Stomach (tissue), 9 donors: ENCODE data around the gene CREB1. TPM values are rescaled to one million over a fixed set of nuclear protein-coding genes. Genes with fewer than 3 reads are reported as not detected.
"Not testable (repeated sequence)": the region's sequence is repeated elsewhere in the genome, so short reads cannot be mapped to it uniquely, and the experiment has no call there.

ENCODE experiments used
- DNase-seq, 2 donors: peaks; one replicate each; pipeline versions ENCODE4 v3.0.0 to v3.0.0-alpha.2; 2013 to 2019
- H3K27ac ChIP-seq, 5 donors: fragments of 200-600 bp in 4 of 5; sonication (generic) in 4 of 5; one replicate each; pipeline ENCODE4 v1.5.1; 2013 to 2019; ENCODE audit warnings: mild to moderate bottlenecking in 1 of 5, moderate library complexity in 1 of 5
- H3K27me3 ChIP-seq, 3 donors: fragments of 200-600 bp; sonication (generic); one replicate each; pipeline ENCODE4 v1.5.1; 2017 to 2019; ENCODE audit warnings: mixed run types in 1 of 3
- H3K36me3 ChIP-seq, 4 donors: fragments of 200-600 bp; sonication (generic); 1 replicate in 3 of 4; 2 replicates in 1 of 4; pipeline ENCODE4 v1.5.1; 2016 to 2019
- H3K4me1 ChIP-seq, 4 donors: fragments of 200-600 bp; sonication (generic); one replicate each; pipeline ENCODE4 v1.5.1; 2016 to 2019
- H3K4me3 ChIP-seq, 4 donors: fragments of 200-600 bp; sonication (generic) in 3 of 4; one replicate each; pipeline ENCODE4 v1.5.1; 2016 to 2019; ENCODE audit warnings: mild to moderate bottlenecking in 1 of 4
- H3K9me3 ChIP-seq, 4 donors: fragments of 200-600 bp; sonication (generic); one replicate each; pipeline ENCODE4 v1.5.1; 2016 to 2019
- EP300 ChIP-seq: sonication (generic); formaldehyde crosslinking; IDR thresholded peaks from one replicate; pipeline ENCODE4 v1.6.1; 2017; ENCODE audit warnings: antibody characterized with exemption
- POLR2A ChIP-seq, 4 donors: fragments of 450-650 bp; IDR thresholded peaks; one replicate each; pipeline ENCODE4 v1.6.1; 2016; ENCODE audit warnings: antibody characterized with exemption in 4 of 4, control low read depth in 2 of 4, mild to moderate bottlenecking in 1 of 4, moderate library complexity in 1 of 4
- POLR2AphosphoS5 ChIP-seq, 3 donors: sonication (generic); formaldehyde crosslinking; IDR thresholded peaks; one replicate each; pipeline ENCODE4 v1.6.1; 2016; ENCODE audit warnings: antibody characterized with exemption in 3 of 3
- WGBS, 5 donors: extraction: QIAGEN DNeasy Blood & Tissue Kit in 3 of 5; methylation state at CpG; one replicate each; pipeline versions ENCODE4 v1.1.5 to v1.1.7; 2013 to 2018; 5-methylcytosine and 5-hydroxymethylcytosine counted together
- intact Hi-C: fragments of 100-400 bp; cut with DNase I; formaldehyde crosslinking; loops from one replicate; pipeline ENCODE4 v1.15.1; 2023; ENCODE audit warnings: low total_unique reads
- polyA plus RNA-seq, 3 donors: library from polyadenylated mRNA; stranded (reverse); fragments of 200-250 nt; gene quantifications; one replicate each; pipeline ENCODE4 v1.2.3, GENCODE V29; 2013
- total RNA-seq, 5 donors: library from RNA; depleted of rRNA; stranded (reverse); fragments of >200 nt; gene quantifications; one replicate each; pipeline versions ENCODE4 v1.1.0 to v1.2.3, GENCODE V29; 2014 to 2016
- TF ChIP-seq, protein P1 (sequence below), 7 experiments: fragments of 450-650 bp in 4 of 7; fragments of 200-600 bp in 3 of 7; sonication (generic) in 3 of 7; IDR thresholded peaks; one replicate each; pipeline ENCODE4 v1.5.1; 2016 to 2019; ENCODE audit warnings: antibody characterized with exemption in 7 of 7, control low read depth in 2 of 7, mild to moderate bottlenecking in 1 of 7
- donor health status: healthy with polysubstance abuse.
- donor health status: Bipolar disorder and iron deficiency.
- donor health status: healthy.

CREB1 gene
- total and polyA plus RNA-seq, 8 donors = 5.2 to 58.6 (median 16.3) TPM

DNA sequence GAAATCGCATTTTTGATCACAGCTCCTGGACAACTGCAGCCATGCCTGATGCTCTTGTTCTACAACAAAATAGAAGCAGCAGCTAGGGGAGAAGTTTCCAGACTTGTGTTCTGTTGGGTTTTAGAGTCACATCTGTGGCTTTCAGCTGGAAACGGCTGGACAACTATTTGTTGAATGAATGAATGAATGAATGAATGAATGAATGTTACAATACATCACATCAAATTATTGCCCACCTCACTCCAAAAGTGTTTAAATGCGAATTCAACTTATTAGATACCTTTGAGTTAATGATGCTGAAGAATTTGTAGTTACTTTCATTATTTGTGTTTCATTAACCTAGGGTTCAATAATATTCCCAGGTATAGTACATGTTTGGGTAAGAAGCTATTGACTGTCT, 103.9 kb downstream of the CREB1 start:
- Histone ChIP-seq H3K36me3 (no peaks in the 10 kb centered on the region), H3K4me1 (no peaks in the 10 kb centered on the region), H3K27me3 (no peaks in the 10 kb centered on the region), H3K9me3 (no peaks in the 10 kb centered on the region), H3K4me3 (no peak overlapping the region), H3K27ac (no peak overlapping the region)
- DNase-seq = no peak
- intact Hi-C loops = no loop called here
- WGBS, 5 donors = 85 to 92% (median 88%) methylated on average over 3 of the region's 3 CpGs
- TF ChIP-seq, protein P1, sequence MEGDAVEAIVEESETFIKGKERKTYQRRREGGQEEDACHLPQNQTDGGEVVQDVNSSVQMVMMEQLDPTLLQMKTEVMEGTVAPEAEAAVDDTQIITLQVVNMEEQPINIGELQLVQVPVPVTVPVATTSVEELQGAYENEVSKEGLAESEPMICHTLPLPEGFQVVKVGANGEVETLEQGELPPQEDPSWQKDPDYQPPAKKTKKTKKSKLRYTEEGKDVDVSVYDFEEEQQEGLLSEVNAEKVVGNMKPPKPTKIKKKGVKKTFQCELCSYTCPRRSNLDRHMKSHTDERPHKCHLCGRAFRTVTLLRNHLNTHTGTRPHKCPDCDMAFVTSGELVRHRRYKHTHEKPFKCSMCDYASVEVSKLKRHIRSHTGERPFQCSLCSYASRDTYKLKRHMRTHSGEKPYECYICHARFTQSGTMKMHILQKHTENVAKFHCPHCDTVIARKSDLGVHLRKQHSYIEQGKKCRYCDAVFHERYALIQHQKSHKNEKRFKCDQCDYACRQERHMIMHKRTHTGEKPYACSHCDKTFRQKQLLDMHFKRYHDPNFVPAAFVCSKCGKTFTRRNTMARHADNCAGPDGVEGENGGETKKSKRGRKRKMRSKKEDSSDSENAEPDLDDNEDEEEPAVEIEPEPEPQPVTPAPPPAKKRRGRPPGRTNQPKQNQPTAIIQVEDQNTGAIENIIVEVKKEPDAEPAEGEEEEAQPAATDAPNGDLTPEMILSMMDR (IDR thresholded peaks at IDR 0.05) = no peak
- TF ChIP-seq POLR2AphosphoS5 (IDR thresholded peaks at IDR 0.05) (no peak), POLR2A (IDR thresholded peaks at IDR 0.05) (no peak), EP300 (no peak)

DNA sequence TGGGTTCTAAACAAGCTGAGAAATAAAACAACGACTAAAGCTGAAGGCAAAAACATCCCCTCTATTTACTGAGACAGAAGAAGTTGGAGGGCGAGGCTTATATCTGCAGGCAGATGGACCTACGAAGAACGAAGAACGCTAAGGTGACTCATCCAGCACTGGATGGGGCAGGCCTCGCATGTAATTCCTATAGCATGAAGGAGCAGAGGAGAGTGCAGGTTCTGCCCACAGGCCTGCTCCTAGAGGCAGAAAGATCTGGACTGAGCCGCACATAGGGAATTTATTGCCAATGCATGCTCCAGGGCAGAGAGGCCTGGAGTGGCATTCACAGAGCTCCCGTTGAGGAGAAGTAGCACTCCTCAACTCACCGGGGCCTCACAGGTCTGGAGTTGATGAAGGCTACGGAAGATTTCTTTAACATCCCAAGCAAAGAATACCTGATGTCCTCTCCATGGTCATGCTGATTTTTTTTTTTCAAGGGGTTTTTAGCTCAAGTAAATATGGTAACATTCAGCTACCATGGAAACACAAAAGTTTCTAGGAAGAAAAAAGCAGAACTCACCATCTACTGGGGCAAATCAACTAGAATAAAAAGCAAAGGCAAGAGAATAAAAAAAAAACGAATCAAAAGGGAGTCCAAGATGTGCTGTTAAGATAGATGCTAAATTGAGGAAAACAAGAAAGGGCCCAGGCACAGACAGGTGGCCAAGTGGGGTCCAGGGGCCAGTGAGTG, 105.9 kb downstream of the CREB1 start:
- no peak overlapping the region for H3K4me3 ChIP-seq
- intact Hi-C loops = no loop called here

DNA sequence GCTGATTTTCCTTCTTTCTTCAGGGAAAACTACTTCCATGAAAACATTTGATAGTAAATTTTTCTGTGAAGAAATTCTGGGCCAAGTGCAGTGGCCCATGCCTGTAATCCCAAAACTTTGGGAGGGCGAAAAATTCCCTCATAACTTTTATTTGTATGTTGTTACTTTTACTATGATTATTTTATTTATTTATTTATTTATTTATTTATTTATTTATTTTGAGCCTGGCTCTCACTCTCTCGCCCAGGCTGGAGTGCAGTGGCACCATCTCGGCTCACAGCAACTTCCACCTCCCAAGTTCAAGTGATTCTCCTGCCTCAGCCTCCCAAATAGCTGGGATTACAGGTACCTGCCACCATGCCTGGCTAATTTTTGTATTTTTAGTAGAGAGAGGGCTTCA, 109.5 kb downstream of the CREB1 start:
- H3K27ac ChIP-seq, intact Hi-C loops: not testable (repeated sequence)

More for the DNA sequence above, 105.9 kb downstream of the CREB1 start:
- no peak overlapping the region for H3K27ac ChIP-seq
- no peaks in the 10 kb centered on the region for H3K36me3 ChIP-seq
- no peak for DNase-seq
- TF ChIP-seq, protein P1 (IDR thresholded peaks at IDR 0.05) = no peak
- TF ChIP-seq POLR2A (IDR thresholded peaks at IDR 0.05) = no peak
- no peak for TF ChIP-seq EP300
- no peak for TF ChIP-seq POLR2AphosphoS5 (IDR thresholded peaks at IDR 0.05)
- 86 to 91% (median 88%) methylated on average over 10 to 11 of the region's 11 CpGs for WGBS, 5 donors
- H3K27me3 ChIP-seq = no peaks in the 10 kb centered on the region
- H3K9me3 ChIP-seq = peaks cover 0 to 3% (median 1%) of the 10 kb centered on the region in 4 donors
- H3K4me1 ChIP-seq = no peaks in the 10 kb centered on the region

DNA sequence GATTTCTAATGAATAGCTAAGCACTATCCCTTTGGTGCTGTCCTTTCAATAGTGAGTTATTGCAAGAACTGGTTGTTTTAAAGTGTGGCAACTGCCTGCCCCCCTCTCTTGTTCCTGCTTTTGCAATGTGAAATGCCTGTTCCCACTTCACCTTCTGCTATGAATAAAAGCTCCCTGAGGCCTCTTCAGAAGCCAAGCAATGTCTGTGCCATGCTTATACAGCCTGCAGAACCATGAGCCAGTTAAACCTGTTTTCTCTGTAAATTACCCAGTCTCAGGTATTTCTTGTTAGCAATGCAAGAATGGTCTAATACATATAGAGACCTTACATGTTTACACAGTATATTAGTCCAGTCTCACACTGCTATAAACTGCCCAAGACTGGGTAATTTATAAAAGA, 110.4 kb downstream of the CREB1 start:
- H3K27ac ChIP-seq = no peak overlapping the region
- peaks cover 0 to 3% (median 1%) of the 10 kb centered on the region in 4 donors for H3K9me3 ChIP-seq
- DNase-seq = no peak
- no peak for TF ChIP-seq POLR2AphosphoS5 (IDR thresholded peaks at IDR 0.05)
- H3K36me3 ChIP-seq = no peaks in the 10 kb centered on the region
- no peaks in the 10 kb centered on the region for H3K4me1 ChIP-seq
- intact Hi-C loops = no loop called here
- no peaks in the 10 kb centered on the region for H3K27me3 ChIP-seq
- H3K4me3 ChIP-seq = no peak overlapping the region

More for the DNA sequence above, 109.5 kb downstream of the CREB1 start:
- H3K9me3 ChIP-seq, H3K36me3 ChIP-seq, H3K4me1 ChIP-seq, H3K27me3 ChIP-seq, DNase-seq, H3K4me3 ChIP-seq: not testable (repeated sequence)
- 88 to 98% (median 95%) methylated on average over 3 of the region's 3 CpGs for WGBS, 5 donors

DNA sequence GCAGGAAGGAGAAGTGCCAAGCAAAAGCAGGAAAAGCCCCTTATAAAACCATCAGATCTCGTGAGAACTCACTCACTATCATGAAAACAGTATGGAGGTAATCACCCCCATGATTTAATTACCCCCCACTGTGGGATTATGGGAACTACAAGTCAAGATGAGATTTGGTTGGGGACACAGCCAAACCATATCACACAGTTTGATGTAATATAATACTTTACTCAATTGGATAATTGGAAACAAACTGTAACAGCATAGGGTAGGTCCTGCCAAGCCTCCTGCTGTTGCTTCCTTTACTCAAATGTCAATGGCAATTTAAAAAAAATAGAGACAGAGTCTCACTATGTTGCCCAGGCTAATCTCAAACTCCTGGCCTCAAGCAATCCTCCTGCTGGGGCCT, 110.9 kb downstream of the CREB1 start:
- 67 to 78% (median 71%) methylated on average over 1 of the region's 1 CpG for WGBS, 5 donors
- intact Hi-C loops = no loop called here
- H3K9me3 ChIP-seq = peaks cover 0 to 3% (median 1%) of the 10 kb centered on the region in 4 donors
- no peak for DNase-seq
- no peak for TF ChIP-seq POLR2AphosphoS5 (IDR thresholded peaks at IDR 0.05)
- no peak for TF ChIP-seq POLR2A (IDR thresholded peaks at IDR 0.05)
- TF ChIP-seq EP300 = no peak
- TF ChIP-seq, protein P1 (IDR thresholded peaks at IDR 0.05) = no peak
- H3K36me3 ChIP-seq = no peaks in the 10 kb centered on the region
- no peaks in the 10 kb centered on the region for H3K4me1 ChIP-seq
- H3K4me3 ChIP-seq = no peak overlapping the region
- H3K27ac ChIP-seq = no peak overlapping the region
- H3K27me3 ChIP-seq = no peaks in the 10 kb centered on the region
